22Rv1 (cell line): Measurements from ENCODE around the gene HIPK3.

Experiments
- CTCF ChIP-seq: fragments of 450-650 bp; IDR thresholded peaks from 2 replicates; pipeline ENCODE4 v1.5.1; 2017; ENCODE audit warnings: mild to moderate bottlenecking
- ZFX ChIP-seq: fragments of 450-650 bp; IDR thresholded peaks from 2 replicates; pipeline ENCODE4 v1.6.1; 2017; ENCODE audit warnings: antibody characterized with exemption, borderline replicate concordance

GRCh38 chr11:33263549-33263948 is 6.4 kb downstream of the HIPK3 start:
- TF ChIP-seq CTCF (no peak), ZFX (no peak)
